Endothelial cell of umbilical vein (primary cell): ENCODE measurements around the gene NF1. TPM values are rescaled to one million over a fixed set of nuclear protein-coding genes. Genes with fewer than 3 reads are reported as not detected.

Source experiments
- BruUV-seq: library from RNA; stranded (reverse); fragments of 400-500 nt; replicated peaks from 2 replicates; lab custom pipeline; 2021; lab: Mats Ljungman, UMichigan
- CTCF ChIA-PET: fragments of 300-600, 350-600 bp; sonication (Branson Sonifier 250); formaldehyde crosslinking; loops from one replicate; lab custom pipeline; 2021; ENCODE audit warnings: antibody characterized with exemption, inconsistent platforms; lab: Charles Lee
- POLR2A ChIA-PET: fragments of 300-600, 350-600 bp; sonication (Branson Sonifier 250); formaldehyde crosslinking; loops from one replicate; lab custom pipeline; 2021; ENCODE audit warnings: antibody characterized with exemption, inconsistent platforms; lab: Charles Lee
- DNase-seq: peaks from one replicate; pipeline ENCODE4 v3.0.0-alpha.2; 2011; ENCODE audit warnings: low read depth, low spot score
- FAIRE-seq: peaks from 2 replicates; lab custom pipeline; 2011; peaks lifted over from hg19 to GRCh38; lab: Jason Lieb, UNC
- H2AFZ ChIP-seq: 2 replicates; pipeline ENCODE4 v1.6.0; 2012; ENCODE audit warnings: low read depth, low read length, control low read depth, inconsistent platforms
- H3K27ac ChIP-seq: 2 replicates; pipeline ENCODE4 v1.5.1; 2011; ENCODE audit warnings: low read depth, mild to moderate bottlenecking, control low read depth, low read length, moderate library complexity; ENCODE audit not compliant: insufficient read depth
- H3K27me3 ChIP-seq, 2 experiments: 2 replicates each; pipeline versions ENCODE4 v1.6.0 to v1.6.1; 2011; ENCODE audit warnings: low read length in 2 of 2, mixed read lengths in 1 of 2; ENCODE audit not compliant: control insufficient read depth in 2 of 2, insufficient read depth in 2 of 2
- H3K36me3 ChIP-seq, 2 experiments: 2 replicates in 1 of 2; 3 replicates in 1 of 2; pipeline ENCODE4 v1.5.1; 2011; ENCODE audit warnings: low read length in 2 of 2, mild to moderate bottlenecking in 1 of 2, moderate library complexity in 1 of 2; ENCODE audit not compliant: control insufficient read depth in 2 of 2, insufficient read depth in 2 of 2; ENCODE audit errors: extremely low read depth in 1 of 2
- H3K4me1 ChIP-seq: 3 replicates; pipeline ENCODE4 v1.5.1; 2011; ENCODE audit warnings: mild to moderate bottlenecking, low read length; ENCODE audit not compliant: control insufficient read depth, insufficient read depth; ENCODE audit errors: extremely low read depth
- H3K4me2 ChIP-seq: 2 replicates; pipeline ENCODE4 v1.6.1; 2011; ENCODE audit warnings: low read length, control low read depth, mixed read lengths; ENCODE audit not compliant: insufficient read depth
- H3K4me3 ChIP-seq, 3 experiments: fragments of 200-600 bp in 1 of 3; sonication (generic), shearing (Covaris generic) in 1 of 3; replicated peaks in 1 of 3; 2 replicates each; pipeline ENCODE4 v1.5.1; 2011 to 2016; ENCODE audit warnings: control low read depth in 3 of 3, low read length in 3 of 3, mild to moderate bottlenecking in 2 of 3, inconsistent platforms in 1 of 3, low read depth in 1 of 3, moderate library complexity in 1 of 3; ENCODE audit not compliant: insufficient read depth in 1 of 3
- H3K79me2 ChIP-seq: 2 replicates; pipeline ENCODE4 v1.6.0; 2012; ENCODE audit warnings: low read length, inconsistent platforms; ENCODE audit not compliant: control insufficient read depth, insufficient read depth
- H3K9ac ChIP-seq: replicated peaks from 2 replicates; pipeline ENCODE3; 2011; ENCODE audit warnings: low read length, control low read depth; ENCODE audit not compliant: insufficient read depth; ENCODE audit errors: extremely low read depth
- H3K9me1 ChIP-seq: replicated peaks from 3 replicates; pipeline ENCODE4 v1.6.0; 2011; ENCODE audit warnings: mild to moderate bottlenecking, low read length; ENCODE audit not compliant: control insufficient read depth, insufficient read depth; ENCODE audit errors: extremely low read depth
- H3K9me3 ChIP-seq: replicated peaks from 2 replicates; pipeline ENCODE4 v1.5.1; 2012; ENCODE audit warnings: low read length, inconsistent platforms; ENCODE audit not compliant: control insufficient read depth, insufficient read depth
- H4K20me1 ChIP-seq: replicated peaks from 2 replicates; pipeline ENCODE3; 2011; ENCODE audit warnings: mild to moderate bottlenecking, low read length; ENCODE audit not compliant: control insufficient read depth, insufficient read depth; ENCODE audit errors: extremely low read depth
- CTCF ChIP-seq, 2 donors: IDR thresholded peaks; 1 replicate in 1 of 2; 2 replicates in 1 of 2; pipeline ENCODE4 v1.5.1; 2011; ENCODE audit warnings: low read length in 2 of 2, mild to moderate bottlenecking in 2 of 2, moderate library complexity in 2 of 2, control low read depth in 1 of 2, inconsistent platforms in 1 of 2, low read depth in 1 of 2; ENCODE audit not compliant: insufficient read depth in 1 of 2; ENCODE audit errors: extremely low read depth in 1 of 2
- EZH2 ChIP-seq: IDR thresholded peaks from 2 replicates; pipeline ENCODE4 v1.6.1; 2012; ENCODE audit warnings: borderline replicate concordance, low read depth, mild to moderate bottlenecking, moderate library complexity, low read length, inconsistent platforms; ENCODE audit not compliant: severe bottlenecking
- FOS ChIP-seq: IDR thresholded peaks from 2 replicates; pipeline ENCODE4 v1.6.1; 2011; ENCODE audit warnings: mild to moderate bottlenecking, low read length, moderate library complexity, borderline replicate concordance; ENCODE audit not compliant: insufficient read depth
- GATA2 ChIP-seq: IDR thresholded peaks from 2 replicates; pipeline ENCODE4 v1.7.0; 2011; ENCODE audit warnings: low read depth, mild to moderate bottlenecking, moderate library complexity, mixed read lengths, low read length; ENCODE audit not compliant: insufficient read length, insufficient read depth
- JUN ChIP-seq: IDR thresholded peaks from 2 replicates; pipeline ENCODE4 v1.6.1; 2011; ENCODE audit warnings: borderline replicate concordance, low read depth; ENCODE audit not compliant: insufficient read length, insufficient read depth
- MAX ChIP-seq: IDR thresholded peaks from 2 replicates; pipeline ENCODE4 v1.6.1; 2011; ENCODE audit not compliant: insufficient read depth, insufficient read length
- MYC ChIP-seq: IDR thresholded peaks from one replicate; pipeline ENCODE4 v1.6.1; 2011; ENCODE audit warnings: mild to moderate bottlenecking, low read depth, low read length
- POLR2A ChIP-seq: IDR thresholded peaks from 2 replicates; pipeline ENCODE4 v1.6.1; 2012; ENCODE audit warnings: low read depth, mild to moderate bottlenecking, control low read depth, low read length
- POLR2AphosphoS5 ChIP-seq: IDR thresholded peaks from 2 replicates; pipeline ENCODE4 v1.6.1; 2012; ENCODE audit warnings: low read depth, mild to moderate bottlenecking, control low read depth, low read length, moderate library complexity; ENCODE audit not compliant: insufficient read depth
- dilution Hi-C: fragments of 300-500 bp; cut with MboI; formaldehyde crosslinking; loops from one replicate; pipeline ENCODE4 v1.15.0; 2019; ENCODE audit warnings: low sequenced_read_pairs; ENCODE audit not compliant: extremely low pct_ligation_motif_present
- intact Hi-C: fragments of 100-400 bp; cut with micrococcal nuclease; formaldehyde crosslinking; loops from one replicate; pipeline ENCODE4 v1.10.0; 2022
- polyA plus RNA-seq, 4 experiments: library from polyadenylated mRNA; depleted of rRNA in 3 of 4; stranded (reverse) in 3 of 4; unstranded in 1 of 4; fragments of >200 nt; gene quantifications; 2 replicates each; pipeline versions ENCODE4 v1.2.1 to v1.2.3, GENCODE V29; 2011 to 2012; ENCODE audit warnings: missing spikeins in 1 of 4
- total RNA-seq: library from RNA; stranded (reverse); gene quantifications from 2 replicates; pipeline ENCODE4 v1.2.3, GENCODE V29; 2021

The NF1 gene
- total and polyA plus RNA-seq, 2 donors (not counting 3 experiments of a cell fraction or from before 2014, with no cell fraction given), result 13.7 to 42.4 TPM

GRCh38 chr17:31085563-31085962 lies 9.2 kb upstream of the NF1 start:
- Histone ChIP-seq H4K20me1 (no peaks in the 10 kb centered on the region), H3K36me3 (no peaks in the 10 kb centered on the region), H3K4me3 (no peak overlapping the region), H3K9me3 (no peaks in the 10 kb centered on the region), H3K79me2 (no peaks in the 10 kb centered on the region), H3K9me1 (no peaks in the 10 kb centered on the region), H3K9ac (no peak overlapping the region), H3K4me1 (no peaks in the 10 kb centered on the region), H3K27me3 (no peaks in the 10 kb centered on the region), H3K27ac (no peak overlapping the region), H2AFZ (no peak overlapping the region), H3K4me2 (no peak overlapping the region)
- POLR2A ChIA-PET, result no interaction called here
- dilution Hi-C loops (no loop called here), intact Hi-C loops (no loop called here)
- no TSS peak for BruUV-seq
- TF ChIP-seq MAX (no peak), EZH2 (no peak)
- CTCF ChIA-PET, result interaction anchor here (0.8 kb wide), 1 partner anchor 18 kb away, joined by 3 read pairs; no protein-coding TSS in a partner anchor
- FAIRE-seq, result no peak
- DNase-seq, result no peak

GRCh38 chr17:31089471-31089870 lies 5.3 kb upstream of the NF1 start:
- Histone ChIP-seq H3K27me3 (no peaks in the 10 kb centered on the region), H3K4me1 (no peaks in the 10 kb centered on the region), H3K9me1 (no peaks in the 10 kb centered on the region), H4K20me1 (no peaks in the 10 kb centered on the region), H3K9me3 (no peaks in the 10 kb centered on the region), H3K4me2 (no peak overlapping the region), H3K36me3 (no peaks in the 10 kb centered on the region), H3K79me2 (no peaks in the 10 kb centered on the region), H2AFZ (no peak overlapping the region), H3K4me3 (no peak overlapping the region), H3K27ac (no peak overlapping the region), H3K9ac (no peak overlapping the region)
- DNase-seq (no peak), FAIRE-seq (no peak)
- no TSS peak for BruUV-seq
- dilution Hi-C loops (no loop called here), intact Hi-C loops (no loop called here)
- POLR2A ChIA-PET, result no interaction called here
- CTCF ChIA-PET, result interaction anchor here (1.6 to 2.4 kb wide), 2 partner anchors 12 to 28 kb away, joined by 3 to 5 read pairs; no protein-coding TSS in a partner anchor
- TF ChIP-seq JUN, result no peak
- no peak for TF ChIP-seq POLR2A
- TF ChIP-seq FOS, result no peak
- TF ChIP-seq EZH2, result no peak
- no peak for TF ChIP-seq POLR2AphosphoS5
- TF ChIP-seq GATA2, result no peak
- TF ChIP-seq CTCF (IDR thresholded peaks at IDR 0.05; ENCODE audit: extremely low read depth in 1 of 2, insufficient read depth in 1 of 2, low read depth in 1 of 2, low read length in 2 of 2), result no peak
- TF ChIP-seq MYC, result no peak
- no peak for TF ChIP-seq MAX
